ENCODE data around the gene DDX42. TPM values are rescaled to one million over a fixed set of nuclear protein-coding genes. Genes with fewer than 3 reads are reported as not detected.

Gene DDX42
- polyA plus RNA-seq, 1 donor from 2014 or later: 115 TPM

- no peaks in the 10 kb centered on the region for H3K79me2 ChIP-seq (replicated peaks; ENCODE audit: insufficient read depth, low read length)
- H3K27me3 ChIP-seq (ENCODE audit: insufficient read depth, low read depth, low read length): no peaks in the 10 kb centered on the region
- H3K9me2 ChIP-seq (ENCODE audit: insufficient read depth, low read length): no peaks in the 10 kb centered on the region
- H3K27ac ChIP-seq (ENCODE audit: low read length): no peak overlapping the region
- no peaks in the 10 kb centered on the region for H4K20me1 ChIP-seq (ENCODE audit: insufficient read depth)
- no peak overlapping the region for H3K9ac ChIP-seq (ENCODE audit: low read length)
- H3F3A ChIP-seq (ENCODE audit: insufficient read depth, low read length, poor library complexity, severe bottlenecking): no peaks in the 10 kb centered on the region
- TF ChIP-seq TAF1 (IDR thresholded peaks at IDR 0.05; ENCODE audit: low read depth) (no peak), SMC3 (conservative IDR thresholded peaks at IDR 0.05; ENCODE audit: poor library complexity) (no peak), POLR2AphosphoS5 (IDR thresholded peaks at IDR 0.05) (no peak), MXI1 (conservative IDR thresholded peaks at IDR 0.05; ENCODE audit: poor library complexity, severe bottlenecking) (no peak), RAD21 (conservative IDR thresholded peaks at IDR 0.05) (no peak), CTCF (IDR thresholded peaks at IDR 0.05; ENCODE audit: poor library complexity, severe bottlenecking) (no peak), EZH2 (IDR thresholded peaks at IDR 0.05; ENCODE audit: borderline replicate concordance, insufficient read depth, low read length, poor library complexity, severe bottlenecking) (no peak), EP300 (conservative IDR thresholded peaks at IDR 0.05; ENCODE audit: poor library complexity, severe bottlenecking) (no peak), REST (IDR thresholded peaks at IDR 0.05; ENCODE audit: borderline replicate concordance) (no peak)
- H3K4me2 ChIP-seq (ENCODE audit: low read length): no peak overlapping the region
- H3K4me3 ChIP-seq (ENCODE audit: low read length): peak overlapping the region; percentile 38
- H2AFZ ChIP-seq (ENCODE audit: low read depth, low read length): peak overlapping the region; percentile 5
- H3K9me3 ChIP-seq (ENCODE audit: low read length): no peaks in the 10 kb centered on the region
- no peaks in the 10 kb centered on the region for H3K36me3 ChIP-seq (ENCODE audit: insufficient read depth, low read length)
Measured at GRCh38 chr17:63848834-63849689, 75.1 kb downstream of the DDX42 start.

GRCh38 chr17:63850401-63850800 lies 76.4 kb downstream of the DDX42 start:
- Histone ChIP-seq H2AFZ (ENCODE audit: low read depth, low read length) (no peak overlapping the region), H4K20me1 (ENCODE audit: insufficient read depth) (no peaks in the 10 kb centered on the region), H3K9me2 (ENCODE audit: insufficient read depth, low read length) (no peaks in the 10 kb centered on the region), H3F3A (ENCODE audit: insufficient read depth, low read length, poor library complexity, severe bottlenecking) (no peaks in the 10 kb centered on the region), H3K4me3 (ENCODE audit: low read length) (no peak overlapping the region), H3K79me2 (replicated peaks; ENCODE audit: insufficient read depth, low read length) (no peaks in the 10 kb centered on the region), H3K27ac (ENCODE audit: low read length) (no peak overlapping the region), H3K9ac (ENCODE audit: low read length) (no peak overlapping the region), H3K4me2 (ENCODE audit: low read length) (no peak overlapping the region), H3K9me3 (ENCODE audit: low read length) (no peaks in the 10 kb centered on the region), H3K27me3 (ENCODE audit: insufficient read depth, low read depth, low read length) (no peaks in the 10 kb centered on the region), H3K36me3 (ENCODE audit: insufficient read depth, low read length) (no peaks in the 10 kb centered on the region)
- no peak for TF ChIP-seq POLR2AphosphoS5 (IDR thresholded peaks at IDR 0.05)
- no peak for TF ChIP-seq REST (IDR thresholded peaks at IDR 0.05; ENCODE audit: borderline replicate concordance)
- no peak for TF ChIP-seq EP300 (conservative IDR thresholded peaks at IDR 0.05; ENCODE audit: poor library complexity, severe bottlenecking)
- TF ChIP-seq RAD21 (conservative IDR thresholded peaks at IDR 0.05): no peak
- TF ChIP-seq CTCF (IDR thresholded peaks at IDR 0.05; ENCODE audit: poor library complexity, severe bottlenecking): no peak
- no peak for TF ChIP-seq EZH2 (IDR thresholded peaks at IDR 0.05; ENCODE audit: borderline replicate concordance, insufficient read depth, low read length, poor library complexity, severe bottlenecking)
